HEK293 (cell line): ENCODE results near the gene UNC93A.
"Not testable (repeated sequence)": the region's sequence is repeated elsewhere in the genome, so short reads cannot be mapped to it uniquely, and the experiment has no call there.

ENCODE experiments used
- FEZF1 ChIP-seq: fragments of 450-650 bp; formaldehyde crosslinking; IDR thresholded peaks from 2 replicates; pipeline ENCODE4 v1.5.1; 2016; ENCODE audit warnings: missing biosample characterization, missing genetic modification characterization
- GLIS2 ChIP-seq: fragments of 450-650 bp; formaldehyde crosslinking; IDR thresholded peaks from 2 replicates; pipeline ENCODE4 v1.5.1; 2016; ENCODE audit warnings: missing biosample characterization, missing genetic modification characterization
- HOXA7 ChIP-seq: sonication (generic); formaldehyde crosslinking; IDR thresholded peaks from 2 replicates; pipeline ENCODE4 v1.8.1; 2022; ENCODE audit warnings: missing genetic modification reagents, borderline replicate concordance
- KLF1 ChIP-seq: fragments of 450-650 bp; formaldehyde crosslinking; IDR thresholded peaks from 2 replicates; pipeline ENCODE4 v1.5.1; 2016; ENCODE audit warnings: missing biosample characterization, missing genetic modification characterization
- ZNF10 ChIP-seq: fragments of 450-650 bp; formaldehyde crosslinking; IDR thresholded peaks from 2 replicates; pipeline ENCODE4 v1.5.1; 2017; ENCODE audit warnings: missing biosample characterization, missing genetic modification characterization
- ZNF274 ChIP-seq, 2 experiments: fragments of 200-500 bp in 1 of 2; fragments of 450-650 bp in 1 of 2; sonication (Bioruptor generic) in 1 of 2; formaldehyde crosslinking in 1 of 2; IDR thresholded peaks; 2 replicates each; pipeline versions ENCODE4 v1.5.1 to v1.6.1; 2014 to 2016; ENCODE audit warnings: borderline replicate concordance in 1 of 2, inconsistent platforms in 1 of 2, low read length in 1 of 2, missing biosample characterization in 1 of 2, missing genetic modification characterization in 1 of 2
- ZNF629 ChIP-seq: fragments of 450-650 bp; formaldehyde crosslinking; IDR thresholded peaks from 2 replicates; pipeline ENCODE4 v1.5.1; 2017; ENCODE audit warnings: missing biosample characterization, missing genetic modification characterization
- ZNF776 ChIP-seq: fragments of 450-650 bp; formaldehyde crosslinking; IDR thresholded peaks from 2 replicates; pipeline ENCODE4 v1.5.0; 2017; ENCODE audit warnings: missing biosample characterization, missing genetic modification characterization, borderline replicate concordance
- TF ChIP-seq, protein P1 (sequence below): fragments of 450-650 bp; formaldehyde crosslinking; IDR thresholded peaks from 2 replicates; pipeline ENCODE4 v1.5.1; 2016; ENCODE audit warnings: missing biosample characterization, missing genetic modification characterization
- TF ChIP-seq, protein P2 (sequence below): fragments of 450-650 bp; formaldehyde crosslinking; IDR thresholded peaks from 2 replicates; pipeline ENCODE4 v1.5.1; 2016; ENCODE audit warnings: missing biosample characterization, missing genetic modification characterization, borderline replicate concordance
- TF ChIP-seq, protein P3 (sequence below): fragments of 450-650 bp; formaldehyde crosslinking; IDR thresholded peaks from 2 replicates; pipeline ENCODE4 v1.5.1; 2016; ENCODE audit warnings: missing biosample characterization, missing genetic modification characterization
- TF ChIP-seq, protein P4 (sequence below): fragments of 450-650 bp; formaldehyde crosslinking; IDR thresholded peaks from 2 replicates; pipeline ENCODE4 v1.5.1; 2017; ENCODE audit warnings: missing biosample characterization, missing genetic modification characterization
- TF ChIP-seq, protein P5 (sequence below): IDR thresholded peaks from 2 replicates; pipeline ENCODE4 v1.6.1; 2011; ENCODE audit warnings: mild to moderate bottlenecking, low read depth, low read length, borderline replicate concordance

DNA sequence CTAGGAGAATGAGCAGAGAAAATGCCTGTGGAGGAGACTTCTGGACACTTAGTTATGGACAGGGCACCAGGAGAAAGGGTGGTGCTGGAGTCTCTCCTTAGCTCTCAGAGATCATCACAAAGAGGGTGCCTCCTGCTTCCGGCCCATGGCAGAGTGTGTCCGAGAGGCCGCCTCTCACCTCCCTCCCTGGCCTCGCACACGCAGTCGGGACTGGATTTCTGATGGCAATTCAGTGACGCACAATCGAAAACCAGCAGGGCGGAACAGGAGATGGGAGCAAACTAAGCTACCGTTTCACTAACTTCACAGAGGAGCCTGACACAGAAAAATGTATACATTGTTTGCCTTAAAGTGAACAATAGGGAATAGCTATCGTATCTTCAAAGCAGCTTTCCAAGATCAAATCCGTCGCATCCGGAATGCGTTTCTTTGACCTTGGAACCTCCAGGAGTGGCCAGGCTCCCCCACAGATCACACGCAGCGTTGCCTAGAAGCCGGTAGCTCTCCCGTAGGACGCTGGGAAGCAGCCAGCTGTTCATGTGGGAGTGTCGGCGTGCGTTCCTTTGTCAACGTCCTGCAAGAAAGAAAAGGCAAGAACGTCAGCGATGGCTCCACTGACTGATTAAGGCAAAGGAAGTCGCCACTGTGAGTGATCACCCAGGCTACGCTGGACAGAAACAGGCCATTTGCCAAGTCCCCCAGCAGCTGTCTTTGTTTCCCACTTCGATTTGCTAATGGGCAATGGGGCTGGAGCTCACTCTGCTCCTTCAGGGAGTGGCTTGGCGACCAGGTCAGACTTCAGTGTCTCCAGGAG is 49.6 kb upstream of the UNC93A start:
- TF ChIP-seq, protein P1, sequence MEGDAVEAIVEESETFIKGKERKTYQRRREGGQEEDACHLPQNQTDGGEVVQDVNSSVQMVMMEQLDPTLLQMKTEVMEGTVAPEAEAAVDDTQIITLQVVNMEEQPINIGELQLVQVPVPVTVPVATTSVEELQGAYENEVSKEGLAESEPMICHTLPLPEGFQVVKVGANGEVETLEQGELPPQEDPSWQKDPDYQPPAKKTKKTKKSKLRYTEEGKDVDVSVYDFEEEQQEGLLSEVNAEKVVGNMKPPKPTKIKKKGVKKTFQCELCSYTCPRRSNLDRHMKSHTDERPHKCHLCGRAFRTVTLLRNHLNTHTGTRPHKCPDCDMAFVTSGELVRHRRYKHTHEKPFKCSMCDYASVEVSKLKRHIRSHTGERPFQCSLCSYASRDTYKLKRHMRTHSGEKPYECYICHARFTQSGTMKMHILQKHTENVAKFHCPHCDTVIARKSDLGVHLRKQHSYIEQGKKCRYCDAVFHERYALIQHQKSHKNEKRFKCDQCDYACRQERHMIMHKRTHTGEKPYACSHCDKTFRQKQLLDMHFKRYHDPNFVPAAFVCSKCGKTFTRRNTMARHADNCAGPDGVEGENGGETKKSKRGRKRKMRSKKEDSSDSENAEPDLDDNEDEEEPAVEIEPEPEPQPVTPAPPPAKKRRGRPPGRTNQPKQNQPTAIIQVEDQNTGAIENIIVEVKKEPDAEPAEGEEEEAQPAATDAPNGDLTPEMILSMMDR (tag by site-specific recombination), result not testable (repeated sequence)
- TF ChIP-seq GLIS2 (tag by site-specific recombination); ZNF776; KLF1 (tag by site-specific recombination); ZNF274 (IDR thresholded peaks at IDR 0.05; ENCODE audit: low read length); ZNF274 (tag by site-specific recombination; IDR thresholded peaks at IDR 0.05; ENCODE audit: borderline replicate concordance); FEZF1 (tag by site-specific recombination); ZNF629; HOXA7 (CRISPR knock-in tag); ZNF10 (tag by site-specific recombination): not testable (repeated sequence)
- TF ChIP-seq, protein P2, sequence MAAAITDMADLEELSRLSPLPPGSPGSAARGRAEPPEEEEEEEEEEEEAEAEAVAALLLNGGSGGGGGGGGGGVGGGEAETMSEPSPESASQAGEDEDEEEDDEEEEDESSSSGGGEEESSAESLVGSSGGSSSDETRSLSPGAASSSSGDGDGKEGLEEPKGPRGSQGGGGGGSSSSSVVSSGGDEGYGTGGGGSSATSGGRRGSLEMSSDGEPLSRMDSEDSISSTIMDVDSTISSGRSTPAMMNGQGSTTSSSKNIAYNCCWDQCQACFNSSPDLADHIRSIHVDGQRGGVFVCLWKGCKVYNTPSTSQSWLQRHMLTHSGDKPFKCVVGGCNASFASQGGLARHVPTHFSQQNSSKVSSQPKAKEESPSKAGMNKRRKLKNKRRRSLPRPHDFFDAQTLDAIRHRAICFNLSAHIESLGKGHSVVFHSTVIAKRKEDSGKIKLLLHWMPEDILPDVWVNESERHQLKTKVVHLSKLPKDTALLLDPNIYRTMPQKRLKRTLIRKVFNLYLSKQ (tag by site-specific recombination), result not testable (repeated sequence)
- TF ChIP-seq, protein P3, sequence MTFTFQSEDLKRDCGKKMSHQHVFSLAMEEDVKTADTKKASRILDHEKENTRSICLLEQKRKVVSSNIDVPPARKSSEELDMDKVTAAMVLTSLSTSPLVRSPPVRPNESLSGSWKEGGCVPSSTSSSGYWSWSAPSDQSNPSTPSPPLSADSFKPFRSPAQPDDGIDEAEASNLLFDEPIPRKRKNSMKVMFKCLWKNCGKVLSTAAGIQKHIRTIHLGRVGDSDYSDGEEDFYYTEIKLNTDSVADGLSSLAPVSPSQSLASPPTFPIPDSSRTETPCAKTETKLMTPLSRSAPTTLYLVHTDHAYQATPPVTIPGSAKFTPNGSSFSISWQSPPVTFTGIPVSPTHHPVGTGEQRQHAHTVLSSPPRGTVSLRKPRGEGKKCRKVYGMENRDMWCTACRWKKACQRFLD (tag by site-specific recombination), result not testable (repeated sequence)
- TF ChIP-seq, protein P4, sequence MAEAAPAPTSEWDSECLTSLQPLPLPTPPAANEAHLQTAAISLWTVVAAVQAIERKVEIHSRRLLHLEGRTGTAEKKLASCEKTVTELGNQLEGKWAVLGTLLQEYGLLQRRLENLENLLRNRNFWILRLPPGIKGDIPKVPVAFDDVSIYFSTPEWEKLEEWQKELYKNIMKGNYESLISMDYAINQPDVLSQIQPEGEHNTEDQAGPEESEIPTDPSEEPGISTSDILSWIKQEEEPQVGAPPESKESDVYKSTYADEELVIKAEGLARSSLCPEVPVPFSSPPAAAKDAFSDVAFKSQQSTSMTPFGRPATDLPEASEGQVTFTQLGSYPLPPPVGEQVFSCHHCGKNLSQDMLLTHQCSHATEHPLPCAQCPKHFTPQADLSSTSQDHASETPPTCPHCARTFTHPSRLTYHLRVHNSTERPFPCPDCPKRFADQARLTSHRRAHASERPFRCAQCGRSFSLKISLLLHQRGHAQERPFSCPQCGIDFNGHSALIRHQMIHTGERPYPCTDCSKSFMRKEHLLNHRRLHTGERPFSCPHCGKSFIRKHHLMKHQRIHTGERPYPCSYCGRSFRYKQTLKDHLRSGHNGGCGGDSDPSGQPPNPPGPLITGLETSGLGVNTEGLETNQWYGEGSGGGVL (tag by site-specific recombination), result not testable (repeated sequence)
- TF ChIP-seq, protein P5, sequence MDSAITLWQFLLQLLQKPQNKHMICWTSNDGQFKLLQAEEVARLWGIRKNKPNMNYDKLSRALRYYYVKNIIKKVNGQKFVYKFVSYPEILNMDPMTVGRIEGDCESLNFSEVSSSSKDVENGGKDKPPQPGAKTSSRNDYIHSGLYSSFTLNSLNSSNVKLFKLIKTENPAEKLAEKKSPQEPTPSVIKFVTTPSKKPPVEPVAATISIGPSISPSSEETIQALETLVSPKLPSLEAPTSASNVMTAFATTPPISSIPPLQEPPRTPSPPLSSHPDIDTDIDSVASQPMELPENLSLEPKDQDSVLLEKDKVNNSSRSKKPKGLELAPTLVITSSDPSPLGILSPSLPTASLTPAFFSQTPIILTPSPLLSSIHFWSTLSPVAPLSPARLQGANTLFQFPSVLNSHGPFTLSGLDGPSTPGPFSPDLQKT, result not testable (repeated sequence)
